T-helper 22 cell (primary cell): ENCODE measurements around the gene GRID2.
"Not testable (repeated sequence)": the region's sequence is repeated elsewhere in the genome, so short reads cannot be mapped to it uniquely, and the experiment has no call there.

Experiments
- DNase-seq: peaks from one replicate; pipeline ENCODE4 v3.0.0-alpha.2; 2020; ENCODE audit warnings: low read depth

Gene GRID2

DNA sequence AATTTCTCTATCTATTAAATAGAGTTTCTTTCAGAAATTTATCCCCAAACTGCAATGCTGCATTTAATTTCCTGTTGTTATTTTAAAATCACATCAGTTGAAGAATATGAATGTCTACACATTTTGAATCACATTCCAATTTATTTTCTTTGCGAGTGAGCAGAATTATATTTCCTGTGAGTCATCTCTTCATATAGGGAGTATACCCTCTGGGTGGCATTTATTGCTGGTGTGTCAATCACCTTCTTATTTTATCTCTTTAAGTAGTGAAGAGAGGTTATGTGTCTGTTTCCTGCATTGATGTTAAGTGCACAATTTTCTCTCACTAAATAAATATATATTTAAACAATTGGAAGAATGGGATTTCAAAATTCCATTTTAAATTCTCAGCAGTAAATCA lies 1013.8 kb downstream of the GRID2 start:
- DNase-seq = no peak

DNA sequence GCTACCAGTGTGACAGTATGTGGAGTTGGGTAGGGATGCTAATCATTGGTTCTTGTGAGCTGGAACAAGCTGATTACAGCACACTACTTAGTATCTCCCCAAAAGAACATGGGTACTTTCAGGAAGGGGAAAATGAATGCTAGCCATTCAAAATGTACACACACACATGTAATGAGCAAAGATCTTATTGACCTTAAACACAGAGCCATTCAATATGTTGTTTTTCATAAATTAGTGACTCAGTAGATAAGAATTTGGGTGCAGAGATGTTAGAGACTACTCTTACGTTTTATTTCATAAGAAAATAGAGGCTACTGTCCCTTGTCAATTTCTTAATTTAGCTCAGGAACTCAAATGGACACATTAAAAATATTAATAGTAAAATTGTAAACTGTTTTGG lies 1015.3 kb downstream of the GRID2 start:
- no peak for DNase-seq

DNA sequence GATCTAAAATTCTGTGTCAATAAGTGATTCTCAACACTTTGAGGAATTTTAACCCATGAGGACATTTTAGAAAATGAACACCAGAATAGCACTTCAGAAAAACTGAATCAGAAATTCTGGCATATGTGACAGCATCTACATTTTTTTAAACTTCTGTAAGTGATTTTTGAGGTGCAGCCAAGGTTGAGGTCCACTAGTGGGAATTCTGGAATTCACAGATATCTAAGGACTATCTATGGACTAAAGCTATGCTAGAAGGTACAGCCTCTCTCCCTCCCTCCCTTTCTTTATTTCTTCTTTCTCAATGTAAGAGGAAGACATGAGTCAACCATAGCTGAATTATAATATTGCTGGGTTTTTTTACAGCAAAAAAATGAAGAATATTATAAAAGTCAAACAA lies 1016.6 kb downstream of the GRID2 start:
- no peak for DNase-seq

DNA sequence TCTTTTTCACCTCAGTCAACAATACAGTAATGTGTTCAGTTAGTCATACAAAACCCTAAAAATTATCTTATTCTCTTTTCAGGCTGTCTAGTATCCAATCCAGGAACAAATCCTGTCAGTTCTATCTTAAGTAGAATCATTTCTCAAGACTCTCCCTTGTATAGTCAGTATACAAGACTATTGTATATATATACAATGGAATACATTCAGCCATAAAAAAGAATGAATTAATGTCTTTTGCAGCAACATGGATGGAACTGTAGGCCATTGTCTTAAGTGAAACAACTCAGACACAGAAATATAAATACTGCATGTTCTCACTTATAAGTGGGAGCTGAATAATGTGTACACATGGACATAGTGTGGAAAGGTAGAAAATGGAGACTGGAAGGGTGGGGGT lies 1023.6 kb downstream of the GRID2 start:
- no peak for DNase-seq

DNA sequence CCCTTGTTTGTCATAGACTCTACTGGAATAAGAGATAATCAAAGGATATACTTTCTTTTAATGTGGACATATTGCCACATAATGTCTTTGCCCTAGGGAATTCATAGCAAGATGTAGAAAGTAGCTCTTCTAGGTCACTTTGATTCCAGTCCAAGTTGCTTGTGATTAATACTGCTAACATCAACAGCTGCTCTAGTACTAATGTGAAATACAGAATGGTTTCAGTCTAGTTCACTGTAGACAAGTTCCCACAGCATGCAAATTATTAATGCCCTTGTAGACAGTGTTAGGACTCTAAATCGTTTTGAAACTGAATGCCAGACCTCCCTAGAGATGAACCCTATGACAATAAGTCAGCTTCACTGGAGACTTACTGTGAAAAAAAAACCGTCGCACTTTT lies 1030.2 kb downstream of the GRID2 start:
- DNase-seq = no peak

DNA sequence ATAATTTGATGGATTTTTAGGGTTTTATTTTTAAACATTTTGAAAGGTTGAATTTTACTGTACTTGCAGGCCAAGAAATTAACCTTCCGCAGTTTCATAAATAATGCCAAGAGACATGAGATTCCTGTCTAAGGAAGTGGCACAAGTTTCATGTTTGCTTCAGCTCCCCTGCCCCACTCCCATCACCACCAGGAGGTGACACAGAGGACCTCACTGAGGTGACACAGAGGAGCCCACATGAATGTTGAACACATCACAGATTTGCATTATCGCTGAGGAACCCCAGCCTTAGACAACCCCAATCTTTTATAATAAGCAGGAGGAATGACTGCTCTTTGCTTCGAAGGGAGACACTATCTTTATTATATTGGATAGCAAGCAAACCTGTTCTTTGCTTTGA lies 1033.4 kb downstream of the GRID2 start:
- no peak for DNase-seq

DNA sequence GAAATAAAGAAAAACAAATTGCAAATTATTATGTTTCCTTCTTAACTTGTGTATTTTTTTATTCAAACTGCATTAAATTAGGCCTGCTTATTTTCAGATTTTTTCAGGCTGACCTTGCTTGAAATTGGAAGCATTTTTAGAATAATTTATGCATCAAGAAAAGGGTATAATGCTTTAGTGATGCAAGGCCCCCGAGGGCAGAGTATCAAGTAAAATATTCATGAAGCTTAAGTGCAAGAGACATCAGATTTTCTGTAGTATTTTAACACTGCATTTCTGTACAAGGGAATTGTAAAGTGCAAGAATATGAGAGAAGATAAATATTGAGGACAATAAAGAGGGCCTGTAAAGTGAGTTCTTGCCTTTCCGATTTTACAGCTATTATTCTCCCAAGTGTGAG lies 1039.0 kb downstream of the GRID2 start:
- no peak for DNase-seq

DNA sequence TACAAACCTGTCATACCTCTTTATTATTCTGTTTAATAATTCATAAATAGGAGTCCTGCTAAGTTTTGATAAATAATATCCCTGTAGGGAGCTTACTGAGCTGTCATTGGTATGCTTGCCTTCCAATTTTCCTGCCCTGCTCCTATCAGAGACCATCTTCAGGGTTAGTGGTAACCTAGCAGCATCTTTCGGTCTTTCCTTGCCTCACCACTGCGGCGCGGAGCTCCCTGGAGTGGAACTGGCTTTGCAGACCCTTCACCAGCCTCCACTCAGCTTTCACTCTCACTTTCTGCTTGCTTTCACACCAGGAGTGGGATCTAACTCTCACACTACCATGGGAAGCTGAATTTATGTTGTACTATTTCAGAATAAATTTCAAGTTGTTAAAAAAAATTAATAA lies 1043.1 kb downstream of the GRID2 start:
- DNase-seq = no peak

DNA sequence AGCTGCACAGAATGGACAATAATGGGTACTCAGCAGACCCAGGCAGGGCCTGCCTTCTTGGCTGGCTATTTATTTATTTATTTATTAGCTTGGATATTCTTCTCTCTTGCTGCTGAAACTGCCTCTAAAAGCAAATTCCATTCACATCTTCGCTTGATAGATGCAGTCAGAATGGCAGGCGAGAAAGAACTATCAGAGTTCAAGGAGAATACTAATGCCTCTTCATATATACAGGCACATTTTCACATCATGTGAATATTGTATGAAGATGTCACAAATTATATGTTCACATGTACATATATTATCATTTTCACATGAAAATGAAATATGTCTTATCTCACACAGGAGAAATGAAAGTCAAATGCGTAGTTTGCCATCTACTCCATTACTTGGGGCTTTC lies 1045.1 kb downstream of the GRID2 start:
- no peak for DNase-seq

DNA sequence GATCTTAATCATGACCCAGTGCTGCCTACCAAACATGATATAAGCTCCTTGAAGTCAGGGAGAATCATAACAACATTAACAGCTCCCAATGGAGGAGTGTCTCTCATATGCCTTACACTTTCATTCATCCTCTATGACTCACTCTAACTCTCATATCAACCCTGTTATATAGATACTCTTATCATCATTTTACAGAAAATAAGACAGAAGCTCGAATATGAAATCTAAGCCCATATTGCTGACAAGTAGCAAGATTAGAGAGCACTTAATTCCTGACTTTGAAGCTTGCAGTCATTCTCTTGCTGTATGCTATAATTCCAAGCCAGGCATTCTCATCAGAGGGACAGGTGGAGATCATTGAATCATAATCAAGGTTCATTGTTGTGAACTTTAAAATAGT lies 1048.1 kb downstream of the GRID2 start:
- DNase-seq = no peak

DNA sequence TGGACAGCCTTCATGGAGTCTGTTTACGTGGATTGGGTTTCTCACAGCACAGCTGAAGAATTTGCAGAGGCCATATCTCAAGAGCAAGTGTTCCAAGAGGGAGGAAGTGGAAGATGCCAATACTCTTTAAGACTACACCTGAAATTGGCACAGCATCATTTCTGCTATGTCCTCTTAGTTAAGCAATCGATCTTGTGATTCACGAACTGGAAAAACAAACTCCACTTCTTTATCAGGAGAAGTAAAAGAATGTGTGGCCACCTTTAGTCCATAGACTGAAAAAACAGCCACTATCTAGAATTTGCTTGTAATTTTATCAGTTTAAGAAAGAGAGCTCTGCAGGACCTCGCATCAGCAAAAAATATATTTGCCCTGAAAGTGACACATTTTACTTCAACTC lies 1051.6 kb downstream of the GRID2 start:
- no peak for DNase-seq

DNA sequence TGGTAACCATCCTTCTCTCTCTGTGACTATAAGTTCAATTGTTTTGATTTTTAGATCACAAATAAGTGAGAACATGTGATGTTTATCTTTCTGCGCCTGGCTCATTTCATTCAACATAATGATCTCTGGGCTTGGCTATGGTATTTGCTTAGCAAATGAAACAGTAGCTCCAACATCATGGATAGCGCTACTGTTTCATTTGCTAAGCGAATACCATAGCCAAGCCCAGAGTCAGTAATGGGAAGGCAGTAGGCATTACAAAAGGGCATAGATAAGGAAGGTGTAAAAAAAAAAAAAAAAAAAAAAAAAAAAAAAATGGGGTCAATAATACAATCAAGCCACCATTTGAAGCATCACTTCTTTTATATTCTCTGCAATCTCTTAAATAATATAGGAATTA lies 1055.8 kb downstream of the GRID2 start:
- no peak for DNase-seq

DNA sequence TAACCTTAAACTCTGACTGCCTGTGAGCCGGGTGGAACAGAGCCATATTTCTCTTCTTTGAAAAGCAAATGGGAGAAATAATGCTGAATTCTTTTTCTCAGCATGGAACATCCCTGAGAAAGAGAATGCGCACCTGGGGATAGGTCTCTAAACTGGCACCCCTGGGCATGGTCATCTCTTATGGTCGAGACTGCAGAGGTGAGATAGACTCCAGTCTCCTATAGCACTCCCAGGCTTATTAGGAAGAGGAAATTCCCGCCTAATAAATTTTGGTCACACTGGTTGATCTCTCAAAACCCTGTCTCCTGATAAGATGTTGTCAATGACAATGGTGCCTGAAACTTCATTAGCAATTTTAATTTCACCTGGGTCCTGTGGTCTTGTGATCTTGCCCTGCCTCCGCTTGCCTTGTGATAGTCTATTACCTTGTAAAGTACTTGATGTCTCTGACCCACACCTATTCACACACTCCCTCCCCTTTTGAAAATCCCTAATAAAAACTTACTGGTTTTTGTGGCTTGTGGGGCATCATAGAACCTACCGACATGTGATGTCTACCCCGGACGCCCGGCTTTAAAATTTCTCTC lies 1062.5 kb downstream of the GRID2 start:
- not testable (repeated sequence) for DNase-seq

DNA sequence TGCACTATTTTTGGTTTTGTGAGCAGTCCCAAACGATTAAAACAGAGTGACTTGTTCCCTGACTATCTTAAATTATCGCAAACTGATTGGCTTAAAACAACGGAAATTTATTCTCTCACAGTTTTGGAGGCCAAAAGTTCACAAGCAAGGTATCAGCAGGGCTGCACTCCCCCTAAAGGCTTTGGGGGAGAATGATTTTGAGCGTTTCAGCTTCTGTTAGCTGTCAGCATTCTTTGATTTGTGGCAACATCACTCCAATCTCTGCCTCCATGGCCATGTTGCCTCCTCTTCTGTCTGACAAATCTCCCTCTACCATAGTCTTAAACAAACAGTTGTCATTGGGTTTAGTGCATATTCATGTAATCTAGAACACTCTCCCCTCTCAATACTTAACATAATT lies 1065.2 kb downstream of the GRID2 start:
- no peak for DNase-seq

DNA sequence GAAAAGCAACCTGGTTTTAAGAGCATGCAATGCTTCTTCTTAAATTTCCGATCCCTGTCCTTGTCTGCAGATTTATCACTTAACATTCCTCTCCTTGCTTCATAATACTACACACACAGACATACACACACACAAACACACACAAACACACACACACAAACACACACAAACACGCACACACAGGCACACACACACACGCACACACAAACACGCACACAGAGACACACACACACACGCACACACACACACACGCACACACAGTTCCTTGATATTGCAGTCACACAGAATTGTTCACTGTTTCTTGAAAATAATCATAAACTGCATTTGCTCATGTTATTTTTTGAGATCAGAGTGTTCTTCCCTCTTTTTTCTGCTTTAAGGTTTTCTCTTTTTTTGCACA lies 1066.5 kb downstream of the GRID2 start:
- DNase-seq = no peak

DNA sequence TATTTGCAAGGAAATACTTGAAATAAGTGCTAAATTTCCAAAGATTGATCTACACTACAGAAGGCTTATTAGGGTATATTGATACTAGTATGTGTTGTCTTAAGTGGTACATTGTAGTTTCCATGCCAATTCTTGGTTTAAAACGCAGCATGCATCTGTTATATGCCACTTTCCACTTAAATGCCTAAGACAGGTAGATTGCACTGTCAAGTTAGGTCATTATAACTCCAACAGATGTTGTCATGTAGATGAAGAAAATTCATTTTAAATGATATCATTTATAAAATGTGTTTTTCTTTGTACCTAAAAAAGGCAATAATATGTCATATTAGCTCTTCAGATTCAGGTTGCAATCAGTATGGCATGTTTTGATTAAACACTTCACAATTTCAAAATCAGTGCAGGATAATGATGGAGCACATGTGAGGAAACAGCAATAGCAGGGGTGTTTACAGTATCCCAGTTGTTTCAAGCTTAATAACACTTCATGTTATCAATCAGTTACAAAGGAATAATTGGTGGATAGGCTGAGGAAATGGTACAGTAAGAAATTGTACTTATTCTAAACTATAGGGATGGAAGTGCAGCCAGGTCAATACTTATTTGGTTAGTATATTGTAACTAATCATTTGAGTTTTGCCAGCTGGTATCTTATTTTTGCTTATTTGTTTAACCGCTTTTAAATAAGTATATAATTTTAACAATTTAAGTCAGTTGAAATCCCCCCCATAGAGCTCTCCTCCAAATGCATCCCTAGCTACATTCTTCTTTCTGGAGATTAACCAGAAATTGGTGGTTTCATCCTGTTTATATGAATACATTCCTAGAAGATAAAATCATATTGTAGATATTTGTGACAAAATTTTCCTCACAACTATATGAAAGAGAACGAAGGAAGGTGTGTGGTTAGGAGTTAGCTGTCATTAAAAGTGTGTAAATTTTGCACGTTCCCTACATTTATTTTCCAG lies 1070.4 kb downstream of the GRID2 start:
- DNase-seq = no peak

DNA sequence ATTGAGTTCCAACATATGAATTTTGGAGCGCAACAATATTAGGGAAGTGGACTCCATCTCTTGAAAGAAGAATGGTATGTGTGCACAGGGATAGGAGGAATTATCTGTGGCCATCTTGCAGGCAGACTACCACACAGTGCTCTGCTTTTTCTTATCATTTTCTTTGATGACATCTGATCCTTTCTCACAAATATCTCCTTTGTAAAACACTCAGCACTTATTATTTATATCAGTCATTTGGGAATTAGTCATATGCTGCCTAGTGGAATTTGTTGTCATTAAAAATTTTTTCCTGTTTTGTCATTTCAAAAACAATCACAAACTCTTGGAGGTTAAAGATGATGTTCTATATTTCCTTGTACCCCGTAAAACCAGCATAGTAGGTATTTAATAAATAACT lies 1080.5 kb downstream of the GRID2 start:
- no peak for DNase-seq

DNA sequence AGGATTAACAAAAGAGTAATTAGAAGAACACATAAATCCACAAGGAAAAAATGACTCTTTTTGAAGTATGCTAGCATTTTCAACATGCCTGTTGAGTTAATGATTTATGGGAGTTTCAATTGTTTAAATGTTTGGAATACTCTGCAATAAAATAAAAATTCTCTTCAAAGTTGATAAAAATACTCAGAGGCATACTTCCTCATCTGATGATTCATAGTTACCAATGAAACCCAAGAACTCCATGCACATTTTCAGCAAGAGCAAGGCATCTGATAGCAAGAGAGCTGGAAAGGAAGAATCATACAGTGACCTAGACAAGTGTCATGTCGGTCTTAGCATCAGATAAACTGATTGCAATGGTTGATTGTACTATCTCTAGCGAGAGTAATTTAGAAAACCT lies 1081.1 kb downstream of the GRID2 start:
- no peak for DNase-seq

DNA sequence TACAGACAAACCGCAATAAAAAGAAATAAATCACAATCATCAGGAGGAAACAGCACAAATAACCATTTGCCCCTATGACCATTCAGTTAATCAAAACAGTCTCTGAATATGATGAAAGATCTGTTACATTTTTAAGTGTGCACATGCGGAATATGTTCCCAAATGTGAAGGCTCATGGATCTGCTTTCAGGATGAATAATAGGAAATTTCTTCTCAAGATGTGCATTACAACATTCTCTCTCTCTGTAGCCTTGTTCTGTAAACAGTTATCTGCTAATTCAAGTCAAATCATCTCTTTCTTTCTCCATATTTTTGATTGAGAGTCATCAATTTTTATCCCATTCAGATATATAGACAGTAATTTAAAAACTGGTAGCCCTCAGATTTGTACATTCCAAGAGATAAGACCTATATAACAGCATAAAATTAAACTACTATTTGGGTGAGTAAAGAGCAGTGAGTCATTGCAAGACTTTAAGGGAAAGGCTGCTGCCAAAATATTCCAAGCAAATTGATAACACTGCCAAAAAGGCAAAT lies 1090.8 kb downstream of the GRID2 start:
- no peak for DNase-seq

DNA sequence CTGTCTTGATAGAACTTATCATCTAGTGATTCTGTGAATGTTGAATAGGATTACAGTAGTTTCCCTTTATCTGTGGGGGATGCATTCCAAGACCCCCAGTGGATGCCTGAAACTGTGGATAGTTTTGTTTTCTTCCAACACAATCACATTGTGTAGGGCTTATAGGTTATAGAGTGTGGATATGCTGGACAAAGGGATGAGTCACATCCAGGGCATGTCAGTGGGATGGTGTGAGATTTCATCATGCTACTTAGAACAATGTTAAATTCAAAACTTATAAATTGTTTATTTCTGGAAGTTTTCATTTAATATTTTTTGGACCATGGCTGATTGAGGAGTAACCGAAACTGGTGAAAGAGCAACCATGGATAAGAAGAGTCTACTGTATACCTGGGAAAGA lies 1092.5 kb downstream of the GRID2 start:
- no peak for DNase-seq

DNA sequence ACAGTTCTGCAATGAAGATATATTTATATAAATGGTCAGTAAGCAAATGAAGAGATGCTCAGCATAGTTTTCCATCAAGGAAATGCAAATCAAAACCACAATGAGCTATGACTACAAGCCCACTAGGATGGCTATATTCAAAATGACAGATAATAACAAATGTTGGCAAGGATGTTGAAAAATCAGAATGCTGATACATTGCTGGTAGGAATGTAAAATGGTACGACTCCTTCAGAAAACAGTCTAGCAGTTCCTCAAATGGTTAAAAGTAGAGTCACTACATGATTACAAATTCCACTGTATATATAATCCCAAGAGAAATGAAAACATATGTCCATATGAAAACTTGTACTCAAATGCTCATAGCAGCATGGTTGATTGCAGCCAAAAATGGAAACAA lies 1099.8 kb downstream of the GRID2 start:
- no peak for DNase-seq

DNA sequence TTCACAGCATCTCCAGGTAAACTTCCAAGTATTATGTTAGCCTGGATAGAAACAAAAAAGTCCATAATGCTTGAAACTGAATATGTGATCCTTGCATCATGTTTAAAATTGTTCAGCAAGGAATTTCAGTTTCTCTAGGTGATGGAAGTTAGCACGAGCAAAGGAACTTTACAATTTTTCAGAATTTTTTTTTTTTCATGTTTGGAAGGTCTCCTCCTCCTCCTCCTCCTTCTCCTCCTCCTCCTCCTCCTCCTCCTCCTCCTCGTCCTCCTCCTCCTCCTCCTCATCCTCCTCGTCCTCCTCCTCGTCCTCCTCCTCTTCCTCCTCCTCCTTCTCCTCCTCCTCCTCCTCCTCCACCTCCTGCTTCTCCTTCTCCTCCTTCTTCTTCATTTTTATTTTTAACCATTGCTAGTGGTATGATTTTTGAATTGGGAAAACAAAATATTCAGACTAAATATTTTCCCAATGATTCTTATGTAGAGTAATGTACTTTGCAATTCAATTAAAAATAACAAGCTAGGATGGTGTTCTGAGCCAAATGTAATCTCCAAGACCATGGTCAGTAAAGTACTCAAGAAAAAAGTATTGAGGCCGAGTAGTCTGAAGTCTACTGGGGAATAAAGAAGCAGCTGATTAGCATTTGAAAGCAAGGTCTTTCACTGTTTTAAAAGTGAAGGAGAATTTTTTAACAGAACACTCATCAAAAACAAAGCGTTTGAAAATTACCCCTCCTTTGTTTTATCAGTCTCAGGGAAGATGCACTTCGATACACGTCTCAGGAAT lies 1103.9 kb downstream of the GRID2 start:
- DNase-seq = no peak

DNA sequence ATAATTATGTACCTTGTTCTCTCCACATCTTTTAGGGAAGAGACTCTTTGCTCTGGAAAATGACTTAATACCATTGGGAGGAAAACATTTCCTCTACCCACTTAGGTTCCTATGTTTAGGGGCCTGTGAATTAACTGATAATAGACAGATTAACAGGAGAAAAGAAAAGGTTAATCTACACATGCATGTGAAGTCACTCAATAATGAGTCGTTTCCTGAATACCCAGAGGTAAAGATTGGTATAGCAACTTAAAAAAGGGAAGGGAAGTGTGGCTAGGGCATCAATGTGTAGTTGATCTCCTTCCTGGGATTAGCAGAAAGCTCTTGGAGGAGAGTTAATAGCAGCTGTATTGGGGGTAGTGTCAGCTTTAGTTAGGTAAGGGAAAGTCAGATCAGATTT lies 1105.3 kb downstream of the GRID2 start:
- no peak for DNase-seq
